ENCODE results near the gene COL23A1. TPM values are rescaled to one million over a fixed set of nuclear protein-coding genes. Genes with fewer than 3 reads are reported as not detected.

The COL23A1 gene
- total and polyA plus RNA-seq, 4 donors = 0.76 to 4.4 (median 1.3) TPM

DNA sequence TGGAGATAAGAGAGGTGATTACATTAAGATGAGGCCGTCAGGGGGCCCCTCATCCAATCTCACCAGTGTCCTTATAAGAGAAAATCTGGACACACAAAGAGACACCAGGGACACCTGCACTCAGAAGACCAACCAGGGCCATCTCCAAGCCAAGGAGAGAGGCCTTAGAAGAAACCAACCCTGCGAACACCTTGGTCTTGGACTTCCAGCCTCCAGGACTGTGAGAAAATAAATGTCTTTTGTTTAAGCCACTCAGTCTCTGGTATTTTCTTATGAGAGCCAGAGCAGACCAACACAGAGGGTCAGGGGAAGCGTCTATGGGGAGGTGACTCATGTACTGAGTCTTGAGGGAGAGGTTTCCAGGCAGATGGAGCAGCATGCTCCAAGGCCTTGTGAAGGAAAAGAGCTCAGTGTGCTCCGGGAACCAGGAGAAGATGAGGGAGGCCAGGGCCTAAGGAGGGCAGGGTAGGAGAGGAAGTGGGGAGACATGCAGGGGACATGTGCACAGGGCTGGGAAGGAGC, 363.0 kb downstream of the COL23A1 start:
- 97 to 99% methylated on average over 4 of the region's 4 CpGs for WGBS, 2 donors
- Histone ChIP-seq H3K36me3 (ENCODE audit: control insufficient read depth in 4 of 4, insufficient read depth in 4 of 4, low read length in 4 of 4) (peaks cover 8 to 44% (median 36%) of the 10 kb centered on the region in 4 donors), H3K9me3 (ENCODE audit: control insufficient read depth in 4 of 4, insufficient read depth in 3 of 4, low read length in 3 of 4) (peaks cover 0 to 6% (median 0%) of the 10 kb centered on the region in 4 donors), H3K27me3 (ENCODE audit: control insufficient read depth in 3 of 3, insufficient read depth in 3 of 3, low read length in 2 of 3) (no peaks in the 10 kb centered on the region), H3K9ac (ENCODE audit: insufficient read depth in 1 of 2, low read length in 2 of 2) (no peak overlapping the region), H3K27ac (ENCODE audit: low read depth in 1 of 2, low read length in 1 of 2) (no peak overlapping the region), H3K4me3 (no peak overlapping the region), H3K4me1 (ENCODE audit: control insufficient read depth in 5 of 5, insufficient read depth in 5 of 5, low read length in 5 of 5) (peaks cover 0 to 25% (median 19%) of the 10 kb centered on the region in 5 donors)
- TF ChIP-seq, protein P1, sequence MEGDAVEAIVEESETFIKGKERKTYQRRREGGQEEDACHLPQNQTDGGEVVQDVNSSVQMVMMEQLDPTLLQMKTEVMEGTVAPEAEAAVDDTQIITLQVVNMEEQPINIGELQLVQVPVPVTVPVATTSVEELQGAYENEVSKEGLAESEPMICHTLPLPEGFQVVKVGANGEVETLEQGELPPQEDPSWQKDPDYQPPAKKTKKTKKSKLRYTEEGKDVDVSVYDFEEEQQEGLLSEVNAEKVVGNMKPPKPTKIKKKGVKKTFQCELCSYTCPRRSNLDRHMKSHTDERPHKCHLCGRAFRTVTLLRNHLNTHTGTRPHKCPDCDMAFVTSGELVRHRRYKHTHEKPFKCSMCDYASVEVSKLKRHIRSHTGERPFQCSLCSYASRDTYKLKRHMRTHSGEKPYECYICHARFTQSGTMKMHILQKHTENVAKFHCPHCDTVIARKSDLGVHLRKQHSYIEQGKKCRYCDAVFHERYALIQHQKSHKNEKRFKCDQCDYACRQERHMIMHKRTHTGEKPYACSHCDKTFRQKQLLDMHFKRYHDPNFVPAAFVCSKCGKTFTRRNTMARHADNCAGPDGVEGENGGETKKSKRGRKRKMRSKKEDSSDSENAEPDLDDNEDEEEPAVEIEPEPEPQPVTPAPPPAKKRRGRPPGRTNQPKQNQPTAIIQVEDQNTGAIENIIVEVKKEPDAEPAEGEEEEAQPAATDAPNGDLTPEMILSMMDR (IDR thresholded peaks at IDR 0.05; ENCODE audit: control extremely low read depth, extremely low read depth) = no peak
- DNase-seq (no peak), ATAC-seq (ENCODE audit: insufficient read depth, low FRiP score) (no peak)

DNA sequence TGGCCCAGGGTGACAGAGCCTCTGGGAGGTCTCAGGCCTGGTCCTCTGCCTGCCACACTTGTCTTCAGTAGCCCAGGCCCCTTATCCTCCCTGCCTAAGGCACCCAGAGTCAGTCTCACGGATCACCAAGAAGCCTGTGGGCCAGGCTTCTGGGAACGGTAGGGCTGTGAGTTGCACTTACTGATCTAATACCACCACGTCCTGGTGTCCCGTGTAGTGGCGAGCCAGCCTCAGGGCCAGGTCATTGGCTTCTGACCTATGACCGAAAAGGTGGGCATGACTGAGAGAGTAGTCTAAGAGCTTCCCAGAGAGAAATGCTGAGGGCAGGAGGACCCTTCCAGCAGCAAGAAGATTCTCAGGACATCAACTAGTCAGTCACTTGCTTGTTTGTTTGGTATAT, 365.0 kb downstream of the COL23A1 start:
- DNase-seq (no peak), ATAC-seq (ENCODE audit: insufficient read depth, low FRiP score) (no peak)
- no peak overlapping the region for H3K27ac ChIP-seq (ENCODE audit: low read depth in 1 of 2, low read length in 1 of 2)
- H3K27me3 ChIP-seq (ENCODE audit: control insufficient read depth in 3 of 3, insufficient read depth in 3 of 3, low read length in 2 of 3) = no peaks in the 10 kb centered on the region
- peaks cover 8 to 48% (median 37%) of the 10 kb centered on the region in 4 donors for H3K36me3 ChIP-seq (ENCODE audit: control insufficient read depth in 4 of 4, insufficient read depth in 4 of 4, low read length in 4 of 4)
- no peak overlapping the region for H3K9ac ChIP-seq (ENCODE audit: insufficient read depth in 1 of 2, low read length in 2 of 2)
- peaks cover 0 to 6% (median under 1%) of the 10 kb centered on the region in 4 donors for H3K9me3 ChIP-seq (ENCODE audit: control insufficient read depth in 4 of 4, insufficient read depth in 3 of 4, low read length in 3 of 4)
- TF ChIP-seq, protein P1 (IDR thresholded peaks at IDR 0.05; ENCODE audit: control extremely low read depth, extremely low read depth) = no peak
- WGBS, 2 donors = 94% methylated on average over 6 of the region's 6 CpGs
- H3K4me1 ChIP-seq (ENCODE audit: control insufficient read depth in 5 of 5, insufficient read depth in 5 of 5, low read length in 5 of 5) = peaks cover 0 to 13% (median 5%) of the 10 kb centered on the region in 5 donors
- no peak overlapping the region for H3K4me3 ChIP-seq

DNA sequence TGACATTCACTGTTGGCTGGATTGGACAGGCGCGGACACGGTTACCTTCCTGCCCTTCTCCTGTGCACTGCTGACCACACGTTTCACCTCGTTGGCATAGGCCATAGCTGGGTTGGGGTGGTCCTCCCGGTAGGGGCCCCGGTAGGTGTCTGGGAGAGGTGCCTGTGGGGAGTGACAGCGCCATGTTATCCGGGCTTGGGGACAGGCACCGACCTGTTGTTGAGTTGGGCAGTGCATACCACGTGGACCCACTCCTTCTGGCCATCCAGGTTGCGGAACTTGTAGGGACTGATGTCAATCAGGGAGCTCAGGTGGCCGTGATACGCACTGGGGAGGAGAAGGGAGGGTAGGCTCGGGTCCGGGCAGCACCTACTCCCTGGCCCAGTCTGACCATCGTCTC, 365.8 kb downstream of the COL23A1 start:
- no peak overlapping the region for H3K9ac ChIP-seq (ENCODE audit: insufficient read depth in 1 of 2, low read length in 2 of 2)
- peaks cover 0 to 13% (median 5%) of the 10 kb centered on the region in 5 donors for H3K4me1 ChIP-seq (ENCODE audit: control insufficient read depth in 5 of 5, insufficient read depth in 5 of 5, low read length in 5 of 5)
- no peaks in the 10 kb centered on the region for H3K27me3 ChIP-seq (ENCODE audit: control insufficient read depth in 3 of 3, insufficient read depth in 3 of 3, low read length in 2 of 3)
- DNase-seq (no peak), ATAC-seq (ENCODE audit: insufficient read depth, low FRiP score) (no peak)
- H3K27ac ChIP-seq (ENCODE audit: low read depth in 1 of 2, low read length in 1 of 2) = no peak overlapping the region
- peaks cover 2 to 43% (median 31%) of the 10 kb centered on the region in 4 donors for H3K36me3 ChIP-seq (ENCODE audit: control insufficient read depth in 4 of 4, insufficient read depth in 4 of 4, low read length in 4 of 4)
- TF ChIP-seq, protein P1 (IDR thresholded peaks at IDR 0.05; ENCODE audit: control extremely low read depth, extremely low read depth) = no peak
- H3K9me3 ChIP-seq (ENCODE audit: control insufficient read depth in 4 of 4, insufficient read depth in 3 of 4, low read length in 3 of 4) = peaks cover 0 to 6% (median under 1%) of the 10 kb centered on the region in 4 donors
- no peak overlapping the region for H3K4me3 ChIP-seq
- WGBS, 2 donors = 92 to 96% methylated on average over 17 of the region's 17 CpGs
